Cardiac muscle cell (in vitro differentiated cells and primary cell): ENCODE results near the gene GKN2. TPM values are rescaled to one million over a fixed set of nuclear protein-coding genes. Genes with fewer than 3 reads are reported as not detected.
"Not testable (repeated sequence)": the region's sequence is repeated elsewhere in the genome, so short reads cannot be mapped to it uniquely, and the experiment has no call there.

ENCODE experiments used
- DNase-seq, 2 donors: peaks; one replicate each; pipeline versions ENCODE4 v3.0.0 to v3.0.0-alpha.2; 2010 to 2017; ENCODE audit warnings: low read depth in 1 of 2, low spot score in 1 of 2
- H3K27ac ChIP-seq: fragments of 200-600 bp; sonication (generic); 2 replicates; pipeline ENCODE4 v1.5.1; 2016
- H3K27me3 ChIP-seq: fragments of 200-600 bp; sonication (generic); 2 replicates; pipeline ENCODE4 v1.6.0; 2016; ENCODE audit warnings: control low read depth
- H3K36me3 ChIP-seq: fragments of 200-600 bp; sonication (generic); 2 replicates; pipeline ENCODE4 v1.5.1; 2016; ENCODE audit warnings: control low read depth
- H3K4me1 ChIP-seq: fragments of 200-600 bp; sonication (generic); 2 replicates; pipeline ENCODE4 v1.8.1; 2017; ENCODE audit warnings: low read depth, mild to moderate bottlenecking, mixed run types
- H3K4me3 ChIP-seq: fragments of 200-600 bp; sonication (generic); 2 replicates; pipeline ENCODE4 v1.5.1; 2016; ENCODE audit warnings: mild to moderate bottlenecking
- H3K9me3 ChIP-seq: fragments of 200-600 bp; sonication (generic); 2 replicates; pipeline ENCODE4 v1.5.1; 2017; ENCODE audit warnings: low read depth, mild to moderate bottlenecking, control low read depth
- polyA plus RNA-seq: library from polyadenylated mRNA; unstranded; fragments of >200 nt; fragmentation: Nextera tagmentation; extraction: Ambion mirVana; gene quantifications from 2 replicates; pipeline ENCODE4 v1.2.1, GENCODE V29; 2016
- total RNA-seq: library from RNA; depleted of rRNA; stranded (reverse); fragments of >200 nt; gene quantifications from 2 replicates; pipeline ENCODE4 v1.2.3, GENCODE V29; 2016
- TF ChIP-seq, protein P1 (sequence below): IDR thresholded peaks from 2 replicates; pipeline ENCODE4 v1.5.1; 2012; ENCODE audit warnings: low read depth, mild to moderate bottlenecking, low read length

GKN2 gene
- total and polyA plus RNA-seq, 2 experiments from 2014 or later = not detected

DNA sequence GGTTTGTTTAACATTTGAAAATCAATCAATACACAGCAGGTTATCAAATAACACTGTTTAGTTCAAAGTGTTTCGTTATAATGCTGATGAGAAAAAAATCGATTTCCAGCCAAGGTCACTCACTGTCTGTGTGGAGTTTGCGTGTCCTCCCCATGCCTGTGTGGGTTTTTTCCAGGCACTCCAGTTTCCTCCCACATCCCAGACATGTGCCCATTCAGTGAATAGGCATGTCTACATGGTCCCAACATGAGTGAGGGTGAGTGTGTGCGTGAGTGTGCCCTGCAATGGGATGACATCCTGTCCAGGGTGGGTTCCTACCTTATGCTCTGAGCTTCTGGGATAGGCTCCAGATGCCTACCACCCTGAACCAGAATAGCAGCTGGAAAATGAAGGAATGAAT, 8.7 kb upstream of the GKN2 start:
- TF ChIP-seq, protein P1, sequence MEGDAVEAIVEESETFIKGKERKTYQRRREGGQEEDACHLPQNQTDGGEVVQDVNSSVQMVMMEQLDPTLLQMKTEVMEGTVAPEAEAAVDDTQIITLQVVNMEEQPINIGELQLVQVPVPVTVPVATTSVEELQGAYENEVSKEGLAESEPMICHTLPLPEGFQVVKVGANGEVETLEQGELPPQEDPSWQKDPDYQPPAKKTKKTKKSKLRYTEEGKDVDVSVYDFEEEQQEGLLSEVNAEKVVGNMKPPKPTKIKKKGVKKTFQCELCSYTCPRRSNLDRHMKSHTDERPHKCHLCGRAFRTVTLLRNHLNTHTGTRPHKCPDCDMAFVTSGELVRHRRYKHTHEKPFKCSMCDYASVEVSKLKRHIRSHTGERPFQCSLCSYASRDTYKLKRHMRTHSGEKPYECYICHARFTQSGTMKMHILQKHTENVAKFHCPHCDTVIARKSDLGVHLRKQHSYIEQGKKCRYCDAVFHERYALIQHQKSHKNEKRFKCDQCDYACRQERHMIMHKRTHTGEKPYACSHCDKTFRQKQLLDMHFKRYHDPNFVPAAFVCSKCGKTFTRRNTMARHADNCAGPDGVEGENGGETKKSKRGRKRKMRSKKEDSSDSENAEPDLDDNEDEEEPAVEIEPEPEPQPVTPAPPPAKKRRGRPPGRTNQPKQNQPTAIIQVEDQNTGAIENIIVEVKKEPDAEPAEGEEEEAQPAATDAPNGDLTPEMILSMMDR = no peak
- Histone ChIP-seq H3K27me3 (no peaks in the 10 kb centered on the region), H3K9me3 (no peaks in the 10 kb centered on the region), H3K4me1 (no peaks in the 10 kb centered on the region), H3K36me3 (no peaks in the 10 kb centered on the region), H3K27ac (no peak overlapping the region), H3K4me3 (no peak overlapping the region)
- no peak for DNase-seq

DNA sequence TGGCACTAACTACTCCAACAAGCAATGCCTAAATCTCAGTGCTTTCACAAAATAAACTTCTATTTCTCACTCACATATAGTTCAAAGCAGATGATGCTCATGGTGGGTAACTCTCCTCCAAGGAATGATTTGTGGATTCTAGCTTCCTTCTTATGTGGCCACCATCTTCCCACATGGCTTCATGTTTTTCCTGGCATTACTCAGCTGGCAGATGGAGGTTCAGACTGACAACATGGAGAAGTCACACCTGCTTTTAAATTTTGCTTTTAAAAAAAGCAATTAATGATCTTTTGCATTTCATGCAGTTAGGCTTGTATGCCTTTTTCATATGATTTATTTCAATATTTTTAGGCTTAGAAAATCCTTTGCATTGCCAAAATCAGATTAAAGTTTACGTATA, 6.3 kb upstream of the GKN2 start:
- no peaks in the 10 kb centered on the region for H3K27me3 ChIP-seq
- DNase-seq = no peak
- no peaks in the 10 kb centered on the region for H3K4me1 ChIP-seq
- H3K4me3 ChIP-seq = no peak overlapping the region
- H3K9me3 ChIP-seq = no peaks in the 10 kb centered on the region
- no peak overlapping the region for H3K27ac ChIP-seq
- no peaks in the 10 kb centered on the region for H3K36me3 ChIP-seq
- TF ChIP-seq, protein P1 = no peak

DNA sequence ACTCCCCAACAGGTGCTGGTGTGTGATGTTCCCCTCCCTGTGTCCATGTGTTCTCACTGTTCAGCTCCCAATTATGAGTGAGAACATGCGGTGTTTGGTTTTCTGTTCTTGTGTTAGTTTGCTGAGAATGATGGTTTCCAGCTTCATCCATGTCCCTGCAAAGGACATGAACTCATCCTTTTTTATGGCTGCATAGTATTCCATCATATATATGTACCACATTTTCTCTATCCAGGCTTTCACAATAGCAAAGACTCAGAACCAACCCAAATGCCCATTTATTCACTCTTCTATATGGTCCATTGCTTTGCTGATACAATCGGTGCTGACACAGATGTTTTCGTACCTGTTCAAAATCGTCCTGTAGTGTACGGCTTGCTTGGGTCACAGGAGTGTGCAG, 2.7 kb upstream of the GKN2 start:
- not testable (repeated sequence) for H3K27me3 ChIP-seq, H3K9me3 ChIP-seq, H3K4me1 ChIP-seq, H3K4me3 ChIP-seq, DNase-seq, H3K36me3 ChIP-seq, H3K27ac ChIP-seq

DNA sequence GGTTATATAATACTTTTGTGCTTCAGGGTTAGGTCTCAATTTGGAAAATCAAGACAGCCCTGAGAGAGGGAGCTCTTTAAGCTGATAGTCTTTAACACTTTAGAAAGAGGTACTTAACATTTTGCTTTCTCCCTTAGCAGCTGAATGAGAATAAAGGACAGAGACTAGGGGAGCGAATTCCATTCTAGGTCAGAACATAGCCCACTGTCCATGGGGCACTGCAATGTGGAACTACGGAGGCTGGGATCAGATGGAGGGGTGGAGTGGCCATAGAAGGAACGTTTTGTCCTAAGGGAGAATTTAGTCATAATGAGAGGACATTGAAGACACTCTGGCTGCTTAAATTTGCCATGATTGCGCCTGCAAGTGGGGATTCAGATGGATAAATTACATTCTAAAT, 794 bp downstream of the GKN2 start:
- Histone ChIP-seq H3K4me1 (no peaks in the 10 kb centered on the region), H3K27ac (no peak overlapping the region), H3K27me3 (no peaks in the 10 kb centered on the region), H3K4me3 (no peak overlapping the region), H3K9me3 (no peaks in the 10 kb centered on the region), H3K36me3 (no peaks in the 10 kb centered on the region)
- TF ChIP-seq, protein P1 = no peak
- peak in 1 of 2 donors; percentile 15 for DNase-seq

DNA sequence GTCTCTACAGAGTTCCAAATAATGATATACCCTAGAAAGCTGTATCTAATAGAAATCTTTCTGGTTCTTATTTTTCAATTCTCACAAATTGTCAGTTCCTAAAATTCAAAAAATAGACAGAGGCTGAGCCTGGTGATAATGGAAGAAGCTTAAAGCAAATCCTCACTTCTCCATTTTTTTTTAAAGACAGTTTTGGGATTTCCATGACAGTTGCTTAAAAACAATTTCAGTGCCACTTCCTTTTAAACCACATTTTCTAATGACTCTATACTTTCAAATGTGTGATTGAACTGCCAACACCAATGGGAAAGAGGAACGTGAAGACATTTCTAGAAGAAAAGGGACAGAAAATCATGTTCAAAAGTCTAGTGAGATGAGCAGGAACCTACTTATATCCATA, 4.0 kb downstream of the GKN2 start:
- DNase-seq = no peak
- Histone ChIP-seq H3K36me3 (no peaks in the 10 kb centered on the region), H3K27me3 (no peaks in the 10 kb centered on the region), H3K4me1 (no peaks in the 10 kb centered on the region), H3K27ac (no peak overlapping the region), H3K9me3 (no peaks in the 10 kb centered on the region), H3K4me3 (no peak overlapping the region)
- TF ChIP-seq, protein P1 = no peak

DNA sequence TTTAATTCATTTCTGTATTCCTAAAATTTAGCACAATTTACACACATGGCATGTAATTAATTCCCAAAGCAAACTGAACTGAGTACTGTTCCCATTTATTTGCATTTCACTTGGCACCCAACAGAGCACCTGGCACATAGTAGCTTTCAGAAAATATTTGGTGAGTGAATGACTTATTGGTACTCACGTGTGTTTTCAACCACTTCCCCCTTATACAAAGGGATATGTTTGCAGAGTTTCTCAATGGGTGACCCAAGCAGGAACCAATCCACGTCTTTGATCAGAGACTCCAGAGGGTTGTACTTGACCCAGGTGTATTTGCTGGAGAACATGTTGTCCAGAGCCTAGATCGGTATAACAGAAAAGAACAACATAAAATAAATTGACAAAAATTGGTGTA, 6.6 kb downstream of the GKN2 start:
- no peak overlapping the region for H3K4me3 ChIP-seq
- TF ChIP-seq, protein P1 = no peak
- DNase-seq = no peak
- no peaks in the 10 kb centered on the region for H3K4me1 ChIP-seq
- H3K27me3 ChIP-seq = no peaks in the 10 kb centered on the region
- no peak overlapping the region for H3K27ac ChIP-seq
- H3K36me3 ChIP-seq = no peaks in the 10 kb centered on the region
- H3K9me3 ChIP-seq = no peaks in the 10 kb centered on the region
